HG03342 (cell line): Measurements from ENCODE around the gene SNX13.

Experiments
- ATAC-seq: cut with Tn5 transposase; IDR thresholded peaks from one replicate; pipeline ENCODE4 v1.9.1; 2021; ENCODE audit warnings: mild to moderate bottlenecking, moderate library complexity; ENCODE audit not compliant: unreplicated experiment

The SNX13 gene

DNA sequence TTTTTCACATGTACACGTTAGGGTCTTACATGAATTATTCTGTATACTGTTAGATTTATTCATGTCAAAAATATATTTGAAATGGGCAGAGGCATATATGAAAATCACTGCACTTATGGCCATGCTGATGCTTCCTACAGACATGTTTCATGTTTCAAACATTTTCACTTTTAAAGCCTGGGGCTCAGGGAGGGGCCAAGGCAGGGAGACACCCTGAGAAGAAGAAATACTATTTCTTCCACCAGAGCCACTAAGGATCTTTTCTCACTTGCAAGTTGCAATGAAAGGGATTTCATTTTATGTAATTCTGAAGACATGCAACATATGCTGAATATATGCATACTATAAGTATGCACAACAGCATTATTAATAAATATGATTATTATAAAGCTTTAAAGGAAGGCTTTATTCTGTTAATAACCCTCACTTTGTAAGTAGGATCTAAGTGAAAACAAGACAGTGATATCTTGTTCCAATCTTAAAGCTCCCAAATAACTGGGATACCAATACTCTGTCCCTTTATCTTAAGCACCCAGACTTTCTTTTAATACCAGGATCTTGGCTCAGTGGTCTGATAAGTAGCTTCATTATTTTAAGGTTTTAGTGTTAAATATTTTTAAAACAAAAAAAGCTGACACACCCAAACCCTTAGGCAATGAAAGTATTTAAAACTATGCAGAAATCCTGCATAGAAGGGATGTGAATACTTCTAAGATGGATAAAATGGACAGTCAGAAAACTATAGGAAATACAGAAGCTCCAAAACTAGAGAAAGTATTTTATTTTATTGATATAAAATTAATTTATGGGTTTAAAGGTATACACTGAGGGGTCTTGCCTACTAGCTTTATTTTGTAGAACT is 148.0 kb downstream of the SNX13 start:
- no peak for ATAC-seq

DNA sequence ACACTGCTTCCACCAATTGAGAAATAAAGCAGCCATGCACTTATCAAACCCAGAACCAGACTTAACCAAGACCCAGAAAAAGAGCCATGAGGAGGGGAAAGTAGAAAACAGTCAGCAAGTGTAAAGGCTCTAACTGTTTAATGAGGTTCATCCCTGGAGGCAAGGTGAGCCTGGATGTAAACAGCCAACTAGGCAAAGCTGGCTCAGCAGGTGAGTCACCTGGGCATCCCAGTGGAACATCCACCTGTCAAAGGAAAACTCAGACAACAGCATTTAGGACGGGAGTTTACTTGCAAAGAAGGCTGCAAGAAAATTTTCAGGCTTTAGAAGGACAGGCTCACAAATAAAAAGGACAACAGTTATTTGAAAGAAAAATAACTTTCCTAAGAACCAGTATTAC is 153.0 kb downstream of the SNX13 start:
- no peak for ATAC-seq

DNA sequence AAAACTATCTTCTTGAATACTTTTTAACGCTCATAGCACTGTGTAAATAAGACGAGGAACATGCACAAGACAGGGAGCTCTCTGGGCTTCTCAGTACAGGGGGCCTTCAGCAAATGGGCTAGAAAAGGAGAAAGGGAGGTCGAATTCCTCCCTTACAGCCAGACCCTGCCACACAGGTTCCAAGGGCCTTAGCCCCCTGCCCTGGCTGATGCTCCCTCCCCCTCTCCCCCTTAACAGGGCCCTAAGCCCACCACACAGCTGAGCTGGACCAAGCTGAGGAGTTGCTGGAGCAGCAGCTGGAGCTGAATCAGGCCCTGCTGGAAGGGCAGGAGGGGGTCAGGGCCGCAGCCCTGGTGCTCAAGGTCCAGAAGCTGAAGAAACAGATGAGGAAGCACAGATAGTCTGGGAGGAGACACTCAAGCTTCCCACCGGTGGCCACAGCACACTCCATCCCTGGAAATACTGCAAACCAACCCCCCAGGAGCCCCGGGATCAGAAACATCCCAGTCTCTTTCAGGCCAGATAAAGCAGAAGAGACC is 153.9 kb downstream of the SNX13 start:
- no peak for ATAC-seq

DNA sequence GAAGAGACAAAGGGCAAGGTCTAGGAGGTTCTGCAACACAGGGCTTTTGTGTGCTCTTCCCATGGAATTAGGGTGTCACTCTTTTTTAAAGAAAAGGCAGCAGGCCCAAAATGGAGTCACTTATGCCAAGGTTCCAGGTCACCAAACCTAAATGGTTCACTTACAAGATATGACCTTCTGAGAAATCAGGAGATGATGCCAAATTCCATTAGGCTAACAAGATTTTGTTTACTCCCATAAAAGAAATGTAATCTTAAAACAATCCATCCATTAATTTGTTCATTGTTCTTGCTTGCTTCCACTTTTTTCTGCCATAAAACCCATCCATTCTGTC is 158.1 kb downstream of the SNX13 start:
- no peak for ATAC-seq

DNA sequence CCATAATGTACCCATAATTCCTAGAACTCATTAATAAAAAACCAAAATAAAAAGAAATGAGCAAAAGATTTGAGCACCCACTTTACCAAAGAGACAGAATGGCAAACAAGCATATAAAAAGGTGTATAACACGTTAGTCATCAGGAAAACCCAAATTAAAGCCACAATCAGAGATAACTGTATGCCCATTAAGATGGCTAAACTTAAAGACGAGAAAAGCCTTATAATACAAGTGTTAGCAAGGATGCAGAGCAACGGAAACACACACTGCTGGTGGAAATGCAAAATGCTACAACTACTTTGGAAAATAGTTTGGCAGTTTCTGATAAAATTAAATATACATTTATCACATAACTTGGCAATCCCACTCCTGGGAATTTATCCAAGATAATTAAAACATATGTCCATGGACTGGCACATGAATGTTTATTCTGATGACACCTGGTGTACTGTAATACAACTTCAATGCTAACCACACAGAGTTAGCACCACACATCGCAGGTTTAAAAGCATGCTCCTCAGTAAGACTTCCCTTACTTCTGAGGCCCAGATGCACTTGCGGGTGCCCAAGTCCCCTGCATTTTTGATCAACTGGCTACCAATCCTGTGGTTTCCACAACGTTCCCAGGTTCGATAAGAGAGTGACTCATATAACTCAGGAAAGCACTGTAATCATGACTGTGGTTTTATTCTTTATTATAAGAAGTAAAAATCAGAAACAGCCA is 158.6 kb downstream of the SNX13 start:
- no peak for ATAC-seq

DNA sequence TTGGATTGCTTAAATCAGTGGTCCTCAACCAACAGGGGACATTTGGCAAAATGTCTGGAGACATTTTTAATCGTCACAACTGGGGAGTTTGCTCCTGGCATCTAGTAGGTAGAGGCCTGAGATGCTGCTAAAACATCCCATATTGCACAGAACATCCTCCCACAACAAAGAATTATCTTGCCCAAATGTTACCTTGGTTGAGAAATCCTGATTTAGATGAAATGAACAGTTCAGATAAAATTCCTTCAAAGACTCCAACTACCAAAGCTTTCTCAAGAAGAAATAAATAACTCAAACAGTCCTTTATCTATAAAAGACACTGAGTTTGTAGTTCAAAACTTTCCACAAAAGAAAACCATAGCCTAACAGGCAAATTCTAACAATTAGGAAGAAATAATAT is 160.9 kb downstream of the SNX13 start:
- no peak for ATAC-seq

DNA sequence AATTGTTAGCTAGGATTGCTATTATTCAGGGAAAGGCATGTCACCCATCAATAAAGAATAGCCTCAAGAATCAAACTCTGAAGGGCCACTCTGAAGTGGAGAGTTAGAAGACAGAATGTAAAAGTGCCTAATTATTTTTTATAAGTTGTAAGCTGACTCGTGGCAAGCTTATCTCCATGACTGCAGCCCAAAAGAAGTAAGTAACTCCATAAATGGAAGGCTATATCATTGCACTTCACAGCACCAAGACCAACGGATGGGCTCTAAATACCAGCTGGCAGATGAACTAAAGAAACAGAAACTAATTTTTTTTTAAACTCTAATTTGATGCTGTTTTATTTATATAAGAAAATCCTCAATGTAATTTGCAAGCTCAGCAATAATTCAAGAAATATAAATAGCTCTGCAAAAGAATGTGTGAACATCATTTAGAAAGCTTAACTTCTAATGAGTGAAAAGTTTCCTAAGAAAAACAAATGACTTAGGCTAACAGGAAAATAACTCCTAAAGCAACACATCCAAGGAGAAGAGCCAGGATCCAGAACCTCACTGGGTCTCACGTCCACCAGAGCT is 165.5 kb downstream of the SNX13 start:
- no peak for ATAC-seq

DNA sequence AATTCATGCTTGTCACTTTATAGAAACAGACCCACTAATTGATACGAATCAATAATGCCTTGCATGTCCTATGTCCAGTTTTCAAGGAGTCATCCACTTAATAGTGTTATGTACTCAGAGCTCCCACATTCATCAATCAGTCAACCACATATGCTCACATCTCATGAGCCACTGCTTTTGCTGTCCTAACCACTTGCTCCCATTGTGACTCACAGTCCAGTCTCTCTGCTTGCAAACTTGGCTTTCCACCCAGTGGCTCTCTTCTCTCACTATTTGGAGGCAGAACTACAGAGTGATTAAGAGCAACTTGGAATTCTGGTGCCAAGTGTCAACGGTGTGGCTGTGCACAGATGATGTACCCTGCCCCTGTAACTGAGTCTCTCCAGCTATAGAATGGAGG is 166.0 kb downstream of the SNX13 start:
- no peak for ATAC-seq

DNA sequence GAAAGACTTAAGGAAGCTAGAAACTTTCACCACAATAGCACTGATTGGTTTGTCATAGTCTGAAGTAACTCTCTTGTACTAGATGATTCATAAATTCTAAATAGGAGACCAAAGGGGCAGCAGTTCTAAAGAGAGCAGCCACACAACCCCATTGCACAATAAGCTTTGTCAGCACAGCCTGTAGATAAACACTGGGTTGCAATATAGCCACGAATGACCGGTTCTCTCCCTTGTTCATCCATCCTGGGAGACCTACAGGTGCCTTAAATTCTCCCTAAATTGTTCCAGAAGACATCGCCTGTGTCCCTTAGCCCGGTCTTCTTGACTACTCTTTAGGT is 167.0 kb downstream of the SNX13 start:
- ATAC-seq, result no peak

DNA sequence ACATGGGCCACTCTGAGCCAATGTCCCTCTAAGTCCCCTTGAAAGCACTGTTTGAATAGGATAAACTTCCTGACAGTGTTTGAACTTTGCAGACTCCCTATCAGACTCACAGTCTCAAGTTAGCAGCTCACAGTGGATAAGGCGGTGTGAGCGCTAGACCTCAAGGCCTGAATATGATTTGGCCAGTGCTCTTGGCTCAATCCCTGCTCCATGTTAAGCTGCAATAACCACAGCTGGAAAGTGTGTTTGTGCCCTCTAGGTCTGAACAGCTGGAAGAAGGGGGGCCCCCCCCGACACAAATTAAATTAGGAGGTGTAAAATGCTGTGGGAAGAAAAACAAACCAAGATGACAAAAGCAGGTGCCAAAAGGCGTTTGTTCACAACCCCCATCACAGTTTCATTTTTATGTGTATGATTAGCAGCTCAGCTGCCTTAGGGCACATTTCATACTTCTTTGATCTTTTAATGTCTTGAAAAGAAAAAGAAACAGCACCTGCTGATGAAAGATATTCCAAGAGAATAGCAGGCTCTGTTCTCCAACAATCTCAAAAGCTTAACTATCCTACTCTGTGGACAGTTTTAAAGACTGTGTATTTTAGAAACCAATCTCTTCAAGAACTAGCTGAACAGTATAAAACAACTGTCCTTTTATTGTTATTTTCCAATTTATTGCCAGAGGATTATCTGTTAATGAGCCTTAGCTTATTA is 167.6 kb downstream of the SNX13 start:
- ATAC-seq, result no peak

DNA sequence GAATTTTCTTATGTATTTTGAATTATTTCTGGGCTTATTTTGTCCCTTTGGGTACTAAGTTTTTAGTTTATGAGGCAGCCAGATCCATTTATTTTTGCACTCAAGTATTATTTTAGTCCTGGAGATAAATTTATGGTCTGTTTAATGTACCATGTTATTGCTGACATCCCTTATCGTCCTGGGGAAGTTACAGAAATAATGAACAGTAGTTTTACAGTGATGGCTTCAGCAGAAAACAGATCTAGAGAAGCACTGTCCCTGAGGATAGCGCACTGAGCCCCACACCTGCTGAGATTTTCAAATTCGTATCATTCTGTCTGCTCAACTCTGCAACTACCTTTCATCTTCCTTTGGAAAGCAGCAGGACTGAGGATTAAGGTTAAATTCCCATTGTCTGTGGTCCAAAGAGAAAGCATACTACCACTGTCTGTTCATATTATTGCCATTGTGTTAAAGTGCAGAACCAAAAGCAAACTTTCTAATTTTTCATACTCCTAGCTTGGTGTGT is 168.3 kb downstream of the SNX13 start:
- ATAC-seq, result no peak

DNA sequence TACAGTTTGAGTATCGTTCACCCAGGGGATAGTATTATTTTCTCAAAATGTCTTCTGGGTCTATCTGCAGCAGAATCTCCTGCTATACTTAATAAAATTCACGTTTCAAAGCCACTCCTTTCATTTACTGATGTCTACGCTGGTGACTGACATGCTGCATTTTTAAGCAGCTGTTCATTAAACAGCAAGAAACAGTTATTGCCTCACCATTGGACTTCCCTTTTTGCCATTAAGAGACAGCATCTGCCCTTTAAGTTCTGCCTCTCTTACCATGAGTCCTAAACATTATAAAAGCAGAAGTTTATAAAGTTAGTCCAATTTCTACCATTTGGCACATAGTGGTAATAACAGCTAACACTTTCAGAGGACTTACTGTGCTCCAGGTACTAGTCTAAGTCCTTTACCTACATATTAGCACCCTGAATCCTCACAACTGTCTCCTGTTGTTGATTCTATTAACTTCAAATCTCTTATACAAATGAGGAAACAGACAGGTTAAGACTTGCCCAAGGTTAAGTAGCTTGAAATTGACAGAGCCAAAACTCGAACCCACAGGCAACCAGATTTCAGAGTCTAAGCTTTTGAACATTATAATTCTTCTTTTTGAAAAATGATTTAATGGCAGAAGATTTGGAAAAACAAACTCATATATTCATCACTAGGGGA is 169.5 kb downstream of the SNX13 start:
- ATAC-seq, result no peak

DNA sequence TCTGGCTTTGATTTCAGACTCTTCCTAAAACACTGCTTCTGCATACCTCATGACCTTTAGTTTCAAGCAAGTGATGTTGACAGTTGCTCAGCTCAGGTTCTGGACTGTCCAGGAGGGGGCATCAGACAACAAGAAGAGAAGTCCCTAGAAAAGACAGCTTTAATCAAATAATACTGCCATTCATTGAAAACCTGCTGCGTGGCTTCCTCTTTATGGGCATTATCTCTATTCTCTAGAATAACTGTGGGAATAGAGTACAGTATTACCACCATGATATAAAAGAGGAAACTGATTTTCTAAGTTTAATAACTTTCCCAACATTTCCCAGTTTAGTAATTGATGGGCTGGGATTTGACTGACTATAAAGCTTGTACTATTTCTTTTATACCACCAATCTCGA is 170.4 kb downstream of the SNX13 start:
- peak; percentile 83 for ATAC-seq

DNA sequence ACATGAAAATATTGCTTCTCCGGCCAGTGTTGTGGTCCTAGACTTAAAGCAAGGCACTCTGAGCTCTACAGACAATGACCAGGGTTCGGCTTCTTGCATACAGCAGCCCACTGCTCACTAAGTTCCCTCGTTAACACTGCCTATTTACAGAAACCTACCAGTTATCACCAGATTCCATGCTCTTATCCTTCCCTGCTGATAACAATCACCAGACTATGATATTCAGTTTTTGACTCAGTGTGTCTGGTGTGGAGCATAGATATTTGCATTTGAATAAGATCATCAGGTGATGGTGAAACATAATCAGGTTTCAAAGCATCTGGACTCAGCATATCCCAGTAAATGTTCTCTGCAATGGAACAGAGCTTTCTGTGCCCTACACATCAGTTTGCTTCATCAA is 182.3 kb downstream of the SNX13 start:
- no peak for ATAC-seq

DNA sequence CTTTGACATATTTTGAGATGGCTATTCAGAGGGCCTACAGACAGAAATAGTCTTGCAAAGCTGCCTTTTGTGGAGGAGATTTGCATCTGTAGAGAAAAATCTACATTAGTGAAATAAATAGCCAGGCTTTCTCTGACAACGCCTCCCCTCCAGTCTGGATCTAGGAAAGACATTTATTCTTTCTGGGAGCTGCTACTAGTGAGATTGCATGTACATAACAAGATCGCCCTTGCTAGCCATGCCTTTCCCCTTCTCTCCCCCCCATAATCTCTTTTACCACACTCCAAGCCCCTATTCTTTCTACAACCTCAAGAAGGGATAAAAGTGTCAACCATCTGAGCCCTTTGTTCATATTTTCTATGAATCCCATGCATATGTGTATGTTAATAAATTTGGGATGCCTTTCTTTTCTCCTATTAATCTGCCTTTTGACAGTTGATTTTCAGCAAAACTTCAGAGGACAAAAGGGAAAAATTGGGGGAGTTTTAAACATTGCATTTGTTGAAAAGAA is 194.2 kb downstream of the SNX13 start:
- ATAC-seq, result no peak

DNA sequence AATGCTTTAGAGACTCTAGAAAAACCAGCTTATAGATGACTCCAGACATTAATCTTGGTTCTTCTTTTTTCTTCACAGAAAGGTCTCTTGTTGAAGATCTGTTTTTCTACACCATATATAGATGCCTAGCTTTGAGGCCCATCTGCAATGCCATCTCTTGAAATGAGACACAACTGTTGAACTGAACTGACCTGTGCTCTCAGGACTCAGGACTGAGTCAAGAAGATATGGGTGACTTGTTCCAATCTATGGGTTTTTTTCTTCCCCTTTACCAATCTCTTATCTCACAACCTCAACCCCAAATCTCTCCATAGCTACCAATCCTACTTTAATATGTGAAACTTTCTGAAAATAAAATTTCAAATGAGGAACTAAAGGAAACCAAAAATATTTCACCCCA is 194.7 kb downstream of the SNX13 start:
- ATAC-seq, result no peak

DNA sequence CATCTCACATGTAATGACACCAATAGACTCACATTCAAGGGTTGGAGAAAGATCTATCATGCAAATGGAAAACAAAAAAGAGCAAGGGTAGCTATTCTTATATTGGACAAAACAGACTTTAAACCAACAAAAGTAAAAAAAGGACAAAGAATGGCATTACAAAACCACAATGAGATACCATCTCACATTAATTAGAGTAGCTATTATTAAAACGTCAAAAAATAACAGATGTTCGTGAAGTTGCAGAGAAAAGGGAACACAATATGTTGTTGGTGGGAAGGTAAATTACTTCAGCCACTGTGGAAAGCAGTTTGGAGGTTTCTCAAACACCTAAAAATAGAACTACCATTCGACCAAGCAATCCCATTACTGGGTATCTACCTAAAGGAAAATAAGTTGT is 197.0 kb downstream of the SNX13 start:
- ATAC-seq, result no peak

DNA sequence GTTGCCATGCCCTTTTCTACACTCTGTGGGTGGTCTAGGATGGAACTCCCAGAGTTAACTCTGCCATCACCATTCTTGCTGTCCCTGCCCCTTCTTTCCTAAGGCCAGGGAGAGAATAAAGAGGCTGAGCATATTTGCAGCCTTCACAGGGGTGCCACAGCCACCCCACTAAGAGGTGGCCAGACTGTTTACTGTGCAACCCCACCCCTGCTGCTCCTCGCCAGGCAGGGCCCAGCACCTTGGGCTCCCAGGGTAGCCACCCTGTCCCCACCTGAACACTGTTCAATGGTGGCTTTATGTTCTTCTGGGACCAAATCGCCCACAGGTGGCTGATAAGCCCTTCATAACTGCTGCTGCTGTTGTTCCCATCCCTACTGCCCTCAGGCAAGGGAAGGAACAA is 198.9 kb downstream of the SNX13 start:
- no peak for ATAC-seq
